Measurements from ENCODE around the gene MED7.
"Not testable (repeated sequence)": the region's sequence is repeated elsewhere in the genome, so short reads cannot be mapped to it uniquely, and the experiment has no call there.

The MED7 gene

GRCh38 chr5:157142317-157143126 lies at the start of gene MED7:
MED7 (minus strand) TSS chr5:157142865; CDS start chr5:157139431, 3,434 bp downstream.
- DNase-seq, result peak; percentile 99

- DNase-seq, result no peak
Observed at GRCh38 chr5:157189223-157189622, 46.6 kb upstream of the MED7 start.

- no peak for DNase-seq
Observed at GRCh38 chr5:157188270-157188669, 45.6 kb upstream of the MED7 start.

DNA sequence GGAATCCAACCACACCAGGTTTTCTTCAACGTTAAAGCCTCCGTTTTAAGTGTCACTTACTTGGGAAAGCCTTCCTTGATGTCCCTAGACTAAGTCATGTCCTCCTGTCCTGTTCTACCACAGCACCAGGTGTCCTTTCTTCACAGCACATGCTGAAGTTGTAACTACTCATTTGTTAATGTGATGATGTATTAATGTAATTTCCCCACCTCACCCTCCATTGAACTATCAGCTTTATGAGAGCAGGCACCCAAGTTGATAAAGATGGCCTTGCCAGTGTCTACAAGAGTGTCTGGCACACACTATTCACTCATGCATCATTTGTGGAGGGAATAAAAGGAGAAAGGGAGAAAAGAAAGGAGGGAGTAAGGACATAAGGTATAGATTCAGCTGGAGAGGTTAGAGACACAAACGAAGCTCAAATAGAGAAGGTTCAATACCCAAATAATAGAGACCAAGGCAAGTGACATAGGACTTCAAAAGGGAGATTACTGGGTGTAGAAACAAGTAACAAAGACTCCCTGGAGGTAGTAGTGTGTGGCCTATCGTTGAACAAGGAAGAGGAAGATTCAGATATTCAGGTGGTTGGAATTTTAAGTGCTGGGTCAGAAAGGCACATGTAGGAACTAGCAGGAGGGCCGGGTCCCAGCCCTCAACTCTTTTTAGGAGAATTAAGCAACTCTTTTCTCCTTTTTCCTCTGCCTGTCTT lies 44.5 kb upstream of the MED7 start:
- DNase-seq, result no peak

DNA sequence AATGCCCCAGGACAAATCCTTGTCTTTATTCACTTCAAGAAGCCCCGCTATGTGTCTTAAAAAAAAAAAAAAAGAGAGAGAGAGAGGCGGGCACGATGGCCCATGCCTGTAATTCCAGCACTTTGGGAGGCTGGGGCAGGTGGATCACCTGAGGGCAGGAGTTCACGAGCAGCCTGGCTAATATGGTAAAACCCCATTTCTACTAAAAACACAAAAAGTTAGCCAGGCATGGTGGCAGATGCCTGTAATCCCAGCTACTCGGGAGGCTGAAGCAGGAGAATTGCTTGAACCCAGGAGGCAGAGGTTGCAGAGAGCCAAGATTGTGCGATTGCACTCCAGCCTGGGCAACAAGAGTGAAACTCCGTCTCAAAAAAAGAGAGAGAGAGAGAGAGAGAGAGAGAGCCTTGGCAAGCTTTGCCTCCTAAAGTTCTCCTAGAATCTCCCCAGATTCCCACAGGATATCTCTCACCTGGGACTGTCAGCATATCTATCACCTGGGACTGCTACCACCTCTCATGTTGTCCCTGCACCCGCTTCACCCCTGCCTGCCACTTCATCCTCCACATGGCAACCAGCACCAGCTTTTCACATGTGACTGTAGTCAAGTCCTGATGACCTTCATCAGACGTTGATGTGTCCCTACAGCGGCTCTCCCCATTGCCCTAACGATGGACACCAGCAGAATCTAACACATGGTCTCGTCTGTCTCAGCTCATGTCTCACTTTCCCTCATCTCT lies 43.8 kb upstream of the MED7 start:
- no peak for DNase-seq

DNA sequence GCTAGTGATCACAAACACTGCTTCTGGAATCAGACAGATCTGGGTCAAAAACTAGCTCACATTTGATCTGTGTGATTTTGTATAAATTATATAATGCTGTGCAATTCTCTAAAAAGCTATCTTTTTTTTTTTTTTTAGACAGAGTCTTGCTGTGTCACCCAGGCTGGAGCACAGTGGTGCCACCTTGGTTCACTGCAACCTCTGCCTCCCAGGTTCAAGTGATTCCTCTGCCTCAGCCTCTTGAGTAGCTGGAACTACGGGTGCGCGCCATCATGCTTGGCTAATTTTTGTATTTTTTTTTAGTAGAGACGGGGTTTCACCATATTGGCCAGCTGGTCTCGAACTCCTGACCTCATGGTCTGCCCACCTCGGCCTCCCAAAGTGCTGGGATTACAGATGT lies 42.5 kb upstream of the MED7 start:
- not testable (repeated sequence) for DNase-seq

DNA sequence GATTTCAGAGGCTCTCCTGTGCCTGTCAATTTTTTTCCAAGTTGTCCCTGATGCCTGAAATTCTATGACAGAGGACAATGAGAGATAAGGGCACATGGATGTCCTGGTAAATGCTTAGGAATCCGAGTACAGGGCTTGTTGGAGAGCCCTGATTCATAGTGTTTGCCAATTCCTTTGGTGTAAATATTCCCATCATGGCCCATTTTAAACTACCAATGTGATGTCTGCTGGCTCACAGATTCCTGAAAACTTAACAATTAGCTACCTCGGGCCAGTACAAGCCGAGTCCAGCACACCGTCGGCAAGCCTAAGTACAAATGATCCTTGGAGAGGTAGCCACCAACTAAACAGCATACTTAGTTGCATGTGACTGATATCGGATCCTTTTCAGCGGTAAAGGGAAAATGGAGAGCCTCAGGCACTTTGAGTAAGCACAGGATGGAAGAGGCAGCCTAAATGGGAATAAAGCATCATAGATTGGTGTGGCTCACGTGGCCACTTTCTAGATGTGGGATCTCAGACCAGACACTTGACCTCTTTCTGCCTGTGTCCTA lies 41.5 kb upstream of the MED7 start:
- no peak for DNase-seq

GRCh38 chr5:157182143-157182757 lies 39.6 kb upstream of the MED7 start:
- peak; percentile 36 for DNase-seq

DNA sequence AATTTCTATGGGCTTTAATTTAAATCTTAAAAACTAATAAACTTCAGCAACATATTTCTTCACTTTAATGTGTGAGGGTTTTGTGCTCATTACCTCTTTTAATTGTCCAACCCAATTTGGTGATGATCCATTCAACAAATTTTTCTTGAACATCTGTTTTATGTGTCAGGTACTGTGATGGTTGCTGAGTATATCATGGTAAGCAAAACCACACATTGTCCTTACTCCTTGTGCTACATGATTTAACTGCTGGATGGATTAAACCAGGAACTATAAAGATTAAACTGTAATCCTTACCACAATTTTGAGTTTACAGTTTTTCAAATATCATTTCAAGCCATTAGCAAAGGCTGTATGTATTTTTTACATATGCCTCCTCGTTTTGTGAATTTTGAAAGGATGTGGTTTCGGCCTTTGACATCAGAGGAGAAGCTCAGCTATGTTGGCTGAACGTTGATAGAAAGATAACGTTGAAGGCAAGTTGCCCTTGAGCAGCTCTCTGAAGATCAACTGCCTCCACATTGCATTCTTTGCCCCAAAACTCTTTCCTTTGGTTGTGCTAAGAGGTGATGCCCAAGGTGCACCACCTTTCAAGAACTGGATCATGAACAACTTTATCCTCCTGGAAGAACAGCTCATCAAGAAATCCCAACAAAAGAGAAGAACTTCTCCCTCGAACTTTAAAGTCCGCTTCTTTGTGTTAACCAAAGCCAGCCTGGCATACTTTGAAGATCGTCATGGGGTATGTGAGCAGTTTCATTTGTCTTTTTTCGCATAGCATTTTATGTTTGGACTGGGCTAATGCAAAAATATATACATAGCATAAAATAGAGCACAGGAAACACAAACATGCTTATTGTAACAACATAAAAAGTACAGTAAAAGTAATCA lies 38.0 kb upstream of the MED7 start, which contains the start of gene ITK:
TSS of gene ITK (plus strand) at position 467 of the 891 bp plus-strand sequence. CDS start at position 605, 138 bp downstream.
- DNase-seq, result peak; percentile 85

DNA sequence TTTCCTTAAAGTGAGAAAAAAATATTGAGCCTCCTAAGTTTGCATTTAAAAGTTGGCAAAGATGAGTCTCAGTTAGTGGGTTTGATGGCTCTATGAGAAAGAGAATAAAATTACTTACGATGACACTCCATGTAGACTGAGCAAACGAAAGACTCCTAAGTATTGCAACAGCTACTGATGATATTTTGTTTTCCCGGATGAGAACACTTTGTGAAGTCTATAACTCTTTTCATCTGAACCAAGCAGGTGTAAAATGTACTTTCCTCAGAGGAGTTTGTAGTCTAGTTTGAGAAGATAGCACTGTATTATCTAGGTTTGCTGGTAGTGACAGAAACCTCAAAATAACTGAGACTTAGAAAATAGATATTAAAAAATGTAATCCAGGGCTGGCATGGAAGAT lies 36.3 kb upstream of the MED7 start:
- no peak for DNase-seq

GRCh38 chr5:157177953-157178352 lies 35.3 kb upstream of the MED7 start:
- no peak for DNase-seq

DNA sequence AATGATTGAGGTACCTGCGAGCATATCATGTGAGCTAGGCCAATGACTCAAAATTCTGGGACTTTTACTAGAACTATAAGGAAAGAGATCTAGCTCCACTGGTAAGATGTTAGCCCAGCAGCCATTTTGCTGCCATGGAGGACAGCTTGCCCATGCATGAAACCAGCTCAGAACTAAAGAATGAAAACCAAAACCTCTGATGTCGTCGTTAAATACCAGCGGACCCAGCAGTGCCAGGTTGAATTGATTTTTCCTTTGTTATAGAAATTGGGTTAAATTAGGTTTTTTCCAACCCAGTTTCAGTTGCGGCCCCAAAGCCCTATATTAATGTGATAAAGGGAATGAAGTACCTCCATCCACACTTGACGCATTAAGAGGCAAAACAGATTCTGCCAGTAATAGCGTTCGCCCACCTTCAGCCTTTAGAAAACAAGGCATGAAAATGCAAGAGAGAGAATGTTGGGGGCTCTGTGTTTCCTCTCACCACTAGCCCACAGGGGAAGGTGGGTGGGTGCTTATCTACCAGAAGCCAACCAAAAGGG lies 32.5 kb upstream of the MED7 start:
- no peak for DNase-seq

GRCh38 chr5:157172403-157172802 lies 29.7 kb upstream of the MED7 start:
- DNase-seq, result peak; percentile 88

DNA sequence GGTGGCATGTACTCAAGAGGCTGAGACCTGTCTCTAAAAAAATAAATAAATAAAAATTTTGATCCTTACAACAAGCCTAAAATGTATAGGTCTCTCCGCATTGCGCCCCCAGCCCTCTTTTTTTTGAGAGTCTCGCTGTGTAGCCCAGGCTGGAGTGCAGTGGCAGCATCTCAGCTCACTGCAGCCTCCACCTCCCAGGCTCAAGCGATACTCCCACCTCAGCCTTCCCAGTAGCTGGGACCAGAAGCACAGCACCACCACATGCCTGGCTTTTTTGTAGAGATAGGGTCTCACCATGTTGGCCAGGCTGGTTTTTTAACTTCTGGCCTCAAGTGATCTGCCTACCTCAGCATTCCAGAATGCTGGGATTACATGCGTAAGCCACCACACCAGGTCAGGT lies 25.6 kb upstream of the MED7 start:
- DNase-seq, result no peak

DNA sequence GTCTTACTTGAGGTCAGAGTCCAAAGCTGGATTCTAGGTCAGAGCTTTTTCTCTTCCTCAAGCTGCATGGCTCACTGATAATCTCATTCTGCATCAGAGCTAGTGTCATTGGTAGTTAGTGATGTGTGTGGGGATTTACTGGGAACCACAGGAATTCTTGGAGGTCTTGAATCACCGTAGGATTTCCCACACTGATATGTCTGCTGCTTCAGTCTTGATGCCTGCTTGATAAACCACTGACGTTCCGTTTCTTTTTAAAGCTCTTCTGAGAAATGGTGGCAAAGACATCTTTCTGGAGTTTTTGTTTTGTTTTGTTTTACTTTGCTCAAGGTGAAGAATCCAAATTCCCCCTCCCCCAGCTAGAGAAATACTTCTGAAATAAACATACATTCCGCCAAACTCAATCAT lies 24.6 kb upstream of the MED7 start:
- peak; percentile 57 for DNase-seq

DNA sequence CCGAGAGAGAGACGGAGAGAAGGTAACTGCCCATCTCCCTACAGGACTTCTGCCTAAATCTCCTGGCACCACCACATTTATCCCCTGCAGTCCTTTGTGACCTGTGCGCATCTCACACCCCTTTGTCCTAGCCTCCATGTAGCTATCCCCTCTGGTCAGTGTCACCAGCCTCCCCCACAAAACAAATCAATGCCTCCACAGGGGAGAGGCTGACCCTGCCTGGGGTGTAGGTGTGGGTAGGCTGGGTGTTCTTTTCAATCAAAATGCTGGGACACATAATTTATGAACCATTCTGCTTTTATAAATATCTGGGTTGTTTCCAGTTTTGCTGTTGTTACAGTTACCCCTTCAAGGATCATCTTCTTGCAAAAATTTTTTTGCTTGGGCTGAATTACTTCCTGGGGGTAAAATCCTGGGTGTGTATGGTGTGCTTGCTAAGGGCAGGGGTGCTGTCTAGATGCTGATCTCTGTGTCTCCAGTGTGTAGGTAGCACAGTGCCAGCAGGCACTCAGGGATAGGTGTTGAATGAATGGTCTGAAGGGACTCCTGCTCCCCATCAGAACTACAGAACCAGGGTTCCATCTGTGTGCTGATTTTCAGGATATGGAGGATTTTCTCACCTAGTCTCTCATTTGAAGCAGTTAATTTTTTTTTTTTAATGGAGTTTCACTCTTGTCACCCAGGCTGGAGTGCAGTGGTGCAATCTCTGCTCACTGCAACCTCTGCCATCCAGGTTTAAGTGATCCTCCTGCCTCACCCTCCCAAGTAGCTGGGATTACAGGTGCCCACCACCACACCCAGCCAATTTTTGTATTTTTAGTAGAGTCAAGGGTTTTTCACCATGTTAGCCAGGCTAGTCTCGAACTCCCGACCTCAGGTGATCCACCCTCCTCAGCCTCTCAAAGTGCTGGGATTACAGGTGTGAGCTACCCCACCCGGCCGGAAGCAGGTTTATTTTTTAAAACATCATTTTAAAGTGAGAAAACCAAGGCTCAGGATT lies 23.8 kb upstream of the MED7 start, which contains the start of gene GARIN3:
TSS of gene GARIN3 (minus strand) at position 51 of the 1,000 bp plus-strand sequence. CDS start 96 bp downstream, outside the sequence.
- no peak for DNase-seq

DNA sequence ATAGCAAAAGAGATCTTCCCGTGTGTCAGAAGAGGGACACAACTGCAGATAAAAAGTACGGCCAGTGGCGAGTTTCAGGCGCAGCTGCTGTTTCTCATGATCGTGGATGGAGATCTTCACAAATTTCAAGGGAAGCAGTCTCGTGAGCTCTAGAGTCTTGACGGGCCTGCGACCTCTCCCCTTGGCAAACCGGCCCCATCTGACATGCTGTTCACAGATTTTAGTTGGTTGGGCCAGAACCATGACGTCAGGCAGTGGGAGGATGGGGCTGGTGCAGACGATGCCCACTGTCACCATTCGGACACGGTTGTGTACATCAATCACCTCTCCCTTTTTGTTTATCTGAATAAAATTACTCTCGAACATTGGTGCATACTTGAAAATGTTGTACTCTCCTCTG lies 23.0 kb upstream of the MED7 start:
- DNase-seq, result no peak

DNA sequence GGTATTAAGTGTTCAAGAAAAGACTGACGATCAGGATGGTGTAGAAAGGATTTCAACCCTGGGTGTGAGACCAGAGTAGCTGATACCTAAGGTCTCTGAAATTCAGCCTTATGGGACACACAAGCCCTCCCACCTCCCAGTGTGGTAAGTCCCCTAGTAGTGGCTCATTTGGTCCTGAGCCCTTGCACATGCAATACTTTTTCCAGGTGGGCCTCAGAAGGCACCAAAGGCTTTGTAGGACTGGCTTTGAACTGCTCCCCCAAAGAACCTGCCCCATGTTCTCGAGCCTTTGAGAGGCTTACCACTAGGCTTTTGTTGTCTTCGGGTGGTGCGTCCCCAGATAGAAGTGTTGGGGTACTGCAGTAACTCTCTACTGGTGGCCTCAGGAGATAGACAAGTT lies 22.6 kb upstream of the MED7 start:
- no peak for DNase-seq

- DNase-seq, result no peak
Observed at GRCh38 chr5:157164521-157164920, 21.9 kb upstream of the MED7 start.
